K562 (cell line): Measurements from ENCODE around the gene PLPP4.

ENCODE experiments used
- DMBX1 ChIP-seq: fragments of 250-450 bp; sonication (Bioruptor Pico); IDR thresholded peaks from 2 replicates; pipeline ENCODE4 v1.8.0; 2022; ENCODE audit warnings: inconsistent platforms, mild to moderate bottlenecking, moderate library complexity, borderline replicate concordance
- ETS1 ChIP-seq: conservative IDR thresholded peaks from 2 replicates; pipeline ENCODE4 v1.6.1; 2011; ENCODE audit warnings: low read depth, mild to moderate bottlenecking, low read length; ENCODE audit not compliant: control insufficient read depth
- HNRNPK ChIP-seq: fragments of 200-400 bp; formaldehyde crosslinking; IDR thresholded peaks from one replicate; pipeline ENCODE4 v1.6.1; 2018; ENCODE audit warnings: mild to moderate bottlenecking, low read depth, low read length; ENCODE audit not compliant: poor library complexity, severe bottlenecking
- KHSRP ChIP-seq: fragments of 450-650 bp; IDR thresholded peaks from 2 replicates; pipeline ENCODE4 v1.6.1; 2017
- MCM5 ChIP-seq: fragments of 450-650 bp; IDR thresholded peaks from 2 replicates; pipeline ENCODE4 v1.6.1; 2016; ENCODE audit warnings: low read depth
- NBN ChIP-seq: fragments of 450-650 bp; IDR thresholded peaks from 2 replicates; pipeline ENCODE4 v1.6.1; 2016; ENCODE audit warnings: low read depth, mild to moderate bottlenecking

GRCh38 chr10:120607710-120608703, 151.0 kb downstream of the PLPP4 start:
- TF ChIP-seq HNRNPK: no peak
- no peak for TF ChIP-seq DMBX1 (CRISPR knock-in tag)
- no peak for TF ChIP-seq NBN
- no peak for TF ChIP-seq MCM5
- TF ChIP-seq KHSRP: no peak
- no peak for TF ChIP-seq ETS1
